HL-60 (cell line): ENCODE data around the gene CPN2.

ENCODE experiments used
- CTCF ChIP-seq: IDR thresholded peaks from one replicate; pipeline ENCODE4 v1.5.1; 2011; ENCODE audit warnings: low read length, control low read depth, inconsistent platforms; ENCODE audit not compliant: insufficient read depth
- POLR2AphosphoS5 ChIP-seq: IDR thresholded peaks from 2 replicates; pipeline ENCODE4 v1.6.1; 2012; ENCODE audit warnings: low read depth

- TF ChIP-seq CTCF, result no peak
- TF ChIP-seq POLR2AphosphoS5, result no peak
These were observed 20.5 kb downstream of the CPN2 start for GRCh38 chr3:194330579-194330978.
